H7 (cell line): ENCODE measurements around the gene CDKN2B-AS1. TPM values are rescaled to one million over a fixed set of nuclear protein-coding genes. Genes with fewer than 3 reads are reported as not detected.

ENCODE experiments used
- DNase-seq: peaks from one replicate; pipeline ENCODE4 v3.0.0; 2012
- H3K27me3 ChIP-seq: 2 replicates; pipeline ENCODE4 v1.6.0; 2011; ENCODE audit warnings: mild to moderate bottlenecking, low read length; ENCODE audit not compliant: control insufficient read depth, insufficient read depth
- H3K36me3 ChIP-seq: replicated peaks from 2 replicates; pipeline ENCODE4 v1.5.1; 2011; ENCODE audit warnings: low read length; ENCODE audit not compliant: control insufficient read depth, insufficient read depth
- H3K4me3 ChIP-seq: 2 replicates; pipeline ENCODE4 v1.5.1; 2011; ENCODE audit warnings: low read depth, mild to moderate bottlenecking, control low read depth, low read length, moderate library complexity; ENCODE audit not compliant: insufficient read depth
- total RNA-seq: library from RNA; depleted of rRNA; stranded (reverse); fragments of >200 nt; shearing (Covaris generic); gene quantifications from 2 replicates; pipeline ENCODE4 v1.2.3, GENCODE V29; 2014

The CDKN2B-AS1 gene
- total RNA-seq, 1 experiment from 2014 or later, result not detected

- Histone ChIP-seq H3K4me3 (no peak overlapping the region), H3K36me3 (no peaks in the 10 kb centered on the region), H3K27me3 (no peaks in the 10 kb centered on the region)
- DNase-seq, result no peak
These were observed 104.2 kb downstream of the CDKN2B-AS1 start for GRCh38 chr9:22098643-22099332.

GRCh38 chr9:22100626-22101025, 106.0 kb downstream of the CDKN2B-AS1 start:
- no peak for DNase-seq
- Histone ChIP-seq H3K36me3 (no peaks in the 10 kb centered on the region), H3K27me3 (no peaks in the 10 kb centered on the region), H3K4me3 (no peak overlapping the region)

- DNase-seq, result no peak
- Histone ChIP-seq H3K36me3 (no peaks in the 10 kb centered on the region), H3K4me3 (no peak overlapping the region), H3K27me3 (no peaks in the 10 kb centered on the region)
These were observed 107.8 kb downstream of the CDKN2B-AS1 start for GRCh38 chr9:22102146-22103053.

GRCh38 chr9:22103685-22104575, 109.3 kb downstream of the CDKN2B-AS1 start:
- DNase-seq, result no peak
- Histone ChIP-seq H3K27me3 (no peaks in the 10 kb centered on the region), H3K36me3 (no peaks in the 10 kb centered on the region), H3K4me3 (no peak overlapping the region)

- DNase-seq, result no peak
- no peaks in the 10 kb centered on the region for H3K36me3 ChIP-seq
- H3K4me3 ChIP-seq, result no peak overlapping the region
- no peaks in the 10 kb centered on the region for H3K27me3 ChIP-seq
These were observed 110.6 kb downstream of the CDKN2B-AS1 start for GRCh38 chr9:22105005-22105722.

- DNase-seq, result no peak
- no peaks in the 10 kb centered on the region for H3K27me3 ChIP-seq
- no peak overlapping the region for H3K4me3 ChIP-seq
- H3K36me3 ChIP-seq, result no peaks in the 10 kb centered on the region
These were observed 112.8 kb downstream of the CDKN2B-AS1 start for GRCh38 chr9:22107202-22108045.

GRCh38 chr9:22108581-22109370, 114.2 kb downstream of the CDKN2B-AS1 start:
- no peak overlapping the region for H3K4me3 ChIP-seq
- no peak for DNase-seq
- no peaks in the 10 kb centered on the region for H3K36me3 ChIP-seq
- H3K27me3 ChIP-seq, result no peaks in the 10 kb centered on the region

GRCh38 chr9:22111176-22111953, 116.8 kb downstream of the CDKN2B-AS1 start:
- no peak overlapping the region for H3K4me3 ChIP-seq
- no peak for DNase-seq
- no peaks in the 10 kb centered on the region for H3K36me3 ChIP-seq
- no peaks in the 10 kb centered on the region for H3K27me3 ChIP-seq

GRCh38 chr9:22111954-22112247, 117.3 kb downstream of the CDKN2B-AS1 start:
- Histone ChIP-seq H3K36me3 (no peaks in the 10 kb centered on the region), H3K4me3 (no peak overlapping the region), H3K27me3 (no peaks in the 10 kb centered on the region)
- no peak for DNase-seq

- Histone ChIP-seq H3K36me3 (no peaks in the 10 kb centered on the region), H3K27me3 (no peaks in the 10 kb centered on the region), H3K4me3 (no peak overlapping the region)
- DNase-seq, result no peak
These were observed 118.6 kb downstream of the CDKN2B-AS1 start for GRCh38 chr9:22112870-22113821.

- Histone ChIP-seq H3K27me3 (no peaks in the 10 kb centered on the region), H3K4me3 (no peak overlapping the region), H3K36me3 (no peaks in the 10 kb centered on the region)
- DNase-seq, result no peak
These were observed 120.4 kb downstream of the CDKN2B-AS1 start for GRCh38 chr9:22114956-22115355.
